GM19463 (cell line): ENCODE measurements around the gene PRELID3B.
A peak's percentile ranks its signal among the peaks of the same experiment; 100 is the strongest.

Experiments
- ATAC-seq: cut with Tn5 transposase; IDR thresholded peaks from one replicate; pipeline ENCODE4 v1.9.1; 2021; ENCODE audit warnings: mild to moderate bottlenecking, moderate library complexity; ENCODE audit not compliant: unreplicated experiment

Gene PRELID3B

GRCh38 chr20:59010995-59011873, 31.4 kb downstream of the PRELID3B start:
- no peak for ATAC-seq

DNA sequence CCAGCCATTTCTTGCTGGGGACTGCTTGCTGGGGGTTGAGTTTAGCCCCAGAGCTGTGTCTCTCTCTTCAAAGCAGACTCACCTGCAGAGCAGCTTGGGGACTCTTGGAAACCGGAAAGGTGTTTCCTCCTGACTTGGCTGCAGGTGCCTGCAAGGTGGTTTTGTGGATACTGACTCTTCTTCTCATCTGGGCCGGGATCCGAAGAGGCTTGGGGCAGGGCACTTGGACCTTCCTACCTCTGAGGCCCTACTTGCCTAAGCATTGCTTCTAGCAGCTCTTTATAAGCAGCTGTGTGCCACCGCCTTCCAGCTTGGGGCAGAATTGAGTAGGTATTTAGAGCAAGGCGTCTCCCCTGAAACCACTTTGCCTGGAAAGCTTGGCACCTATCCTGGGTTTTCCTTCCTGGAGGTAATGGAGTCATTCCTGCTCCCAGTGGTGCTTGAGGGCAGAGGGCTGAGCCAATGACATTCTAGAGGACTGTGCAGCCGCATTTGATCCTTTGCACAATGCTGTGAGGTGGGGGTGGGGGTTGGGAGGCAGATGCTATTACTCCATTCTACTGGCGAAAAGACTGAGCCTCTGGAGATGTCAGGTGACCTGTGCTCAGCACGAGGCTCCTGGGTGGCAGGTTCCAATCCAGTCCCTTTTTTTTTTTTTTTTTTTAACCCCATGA, 32.1 kb downstream of the PRELID3B start:
- ATAC-seq: no peak

DNA sequence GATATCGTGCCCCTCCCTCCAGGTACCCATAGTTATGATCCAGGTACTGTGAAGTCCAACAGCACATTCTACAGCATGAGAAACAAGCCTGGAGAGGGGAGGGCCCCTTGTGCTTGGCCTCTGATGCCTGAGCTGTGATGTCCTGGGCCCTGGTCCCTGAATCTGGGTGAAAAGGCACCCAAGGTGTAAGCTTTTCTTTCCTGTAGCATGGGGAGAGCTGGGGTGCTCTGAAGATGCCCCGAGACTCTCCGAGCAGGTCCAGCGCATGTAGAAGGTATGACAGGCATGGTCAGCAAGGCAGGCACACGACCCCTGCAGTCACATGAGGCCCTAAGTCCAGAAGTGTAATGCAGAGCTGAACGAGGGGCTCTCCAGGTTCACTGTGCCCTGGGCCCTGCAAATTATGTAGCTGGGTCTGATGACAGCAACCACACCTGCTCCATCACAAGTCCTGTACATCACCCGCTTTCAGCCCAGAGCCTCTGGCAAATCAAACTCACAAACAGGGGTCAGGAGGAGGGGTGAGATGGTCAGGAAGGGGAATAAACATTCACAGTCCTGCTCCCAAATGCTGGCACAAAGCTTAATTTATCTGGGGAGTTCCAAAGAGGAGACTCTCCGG, 33.8 kb downstream of the PRELID3B start:
- ATAC-seq: no peak

DNA sequence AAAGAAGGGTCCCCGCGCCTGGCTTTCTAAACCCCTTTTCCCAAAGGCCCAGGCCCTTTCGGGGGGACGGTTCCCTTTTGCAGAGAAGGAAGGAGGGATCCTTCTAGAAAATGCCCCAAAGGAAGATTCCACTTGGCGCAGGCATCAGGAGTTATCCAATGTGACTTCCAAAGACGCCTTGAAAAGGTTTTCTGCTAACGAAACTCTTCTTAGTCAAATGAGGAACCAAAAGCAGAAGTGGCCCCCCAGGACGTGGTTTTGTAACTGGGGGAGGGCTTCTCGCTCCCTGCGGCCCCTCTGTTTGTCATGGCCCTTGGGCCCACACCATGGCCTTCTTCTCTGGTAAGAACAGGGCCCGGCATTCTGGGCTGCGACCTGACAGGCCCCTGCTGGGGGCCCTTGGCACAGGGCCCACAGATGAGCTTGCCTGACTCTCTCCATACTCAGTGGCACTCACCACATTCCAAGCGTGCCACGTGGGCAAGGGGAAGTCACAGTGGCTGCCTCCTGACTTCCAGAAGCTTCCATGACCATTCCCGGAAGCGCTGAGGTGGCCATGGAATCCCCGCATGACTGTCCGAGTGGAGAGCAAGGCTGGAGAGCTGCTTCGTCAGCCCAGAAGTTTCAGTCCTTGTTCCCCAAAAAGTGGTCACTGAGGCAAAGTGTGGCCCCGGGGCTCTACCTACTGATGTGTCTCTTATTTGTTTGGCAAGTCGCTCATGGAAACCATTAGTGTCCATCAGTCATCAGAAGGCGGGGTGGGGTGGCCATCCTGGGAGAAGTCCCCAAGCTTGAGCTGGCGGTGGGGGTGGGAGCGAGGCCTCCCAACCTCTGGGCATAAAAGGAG, 34.7 kb downstream of the PRELID3B start:
- ATAC-seq: peak; percentile 27

DNA sequence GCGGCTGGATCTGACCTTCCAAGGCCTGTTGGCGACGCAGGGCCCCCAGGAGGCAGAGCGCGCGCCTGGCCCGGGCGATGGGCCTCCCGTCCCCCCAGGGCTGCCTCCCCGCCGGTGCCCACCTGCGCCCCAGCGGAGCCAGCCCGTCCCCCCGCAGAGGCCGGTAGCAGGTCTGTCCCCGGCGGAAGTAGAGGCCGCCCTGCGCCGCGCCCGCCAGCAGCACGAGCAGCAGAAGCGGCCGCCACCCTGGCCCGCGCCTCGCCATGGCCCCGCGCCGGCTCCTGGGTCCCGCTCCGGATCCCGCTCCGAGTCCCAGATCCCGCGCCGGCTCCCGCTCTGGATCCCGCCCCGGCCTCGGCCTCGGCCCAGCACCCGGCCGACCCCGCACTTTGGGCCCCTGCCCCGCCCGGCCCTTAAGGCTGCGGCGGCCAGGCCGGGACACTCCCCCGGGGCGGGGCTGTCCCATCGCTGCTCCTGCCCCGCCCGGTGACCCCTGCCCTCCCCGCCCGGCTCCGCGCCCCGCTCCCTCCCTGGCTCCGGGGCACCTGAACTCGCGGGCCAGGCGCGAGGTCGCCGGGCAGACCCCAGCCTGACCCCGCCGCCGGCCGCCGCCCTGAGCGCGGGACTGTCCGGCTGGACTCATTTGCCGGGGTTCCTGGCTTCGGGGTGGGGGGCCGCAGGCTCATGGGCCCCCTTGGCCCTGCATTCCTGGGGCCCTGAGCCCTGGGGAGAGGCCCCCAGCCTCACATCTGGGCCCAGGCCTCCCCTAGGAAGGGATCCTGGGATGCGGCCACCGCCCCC, 35.5 kb downstream of the PRELID3B start, which contains the start of gene CTSZ:
Gene CTSZ (minus strand): TSS at position 391 of the 801 bp plus-strand sequence. CDS start 126 bp downstream, at position 265.
- peak; percentile 23 for ATAC-seq

DNA sequence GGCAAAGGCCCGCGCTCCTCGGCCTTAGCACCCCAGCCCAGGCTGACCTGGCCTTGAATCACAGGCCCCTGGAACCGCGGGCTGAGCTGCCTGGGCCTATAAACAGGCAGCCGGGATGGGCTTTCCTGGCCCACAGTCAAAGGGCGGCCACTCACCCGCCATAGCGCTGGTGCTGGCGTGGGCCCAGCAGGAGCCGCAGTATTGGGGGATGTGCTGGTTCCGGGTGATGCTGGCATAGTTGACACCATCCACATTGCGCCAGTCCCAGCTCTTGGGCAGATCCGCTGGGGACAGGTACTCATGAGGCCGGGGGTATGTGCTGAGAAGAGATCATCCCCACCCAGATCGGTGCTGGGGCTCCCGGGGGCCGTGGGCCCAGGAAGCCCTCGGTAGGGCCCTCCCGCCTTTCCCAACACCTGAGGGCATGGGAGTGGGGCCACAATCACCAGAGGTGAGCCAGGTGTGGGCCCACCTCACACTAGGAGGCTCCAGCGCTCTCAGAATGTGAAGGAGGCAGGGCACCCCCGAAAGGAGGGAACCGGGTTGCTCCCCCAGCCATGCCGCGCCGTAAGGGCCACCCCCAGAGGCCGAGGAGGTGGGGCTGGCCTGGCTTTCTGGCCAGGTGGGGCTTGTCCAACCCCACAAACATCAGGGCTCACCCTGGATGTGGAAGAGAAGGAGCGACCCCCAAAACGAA, 36.3 kb downstream of the PRELID3B start:
- ATAC-seq: no peak

GRCh38 chr20:59005523-59006166, 36.9 kb downstream of the PRELID3B start:
- no peak for ATAC-seq

DNA sequence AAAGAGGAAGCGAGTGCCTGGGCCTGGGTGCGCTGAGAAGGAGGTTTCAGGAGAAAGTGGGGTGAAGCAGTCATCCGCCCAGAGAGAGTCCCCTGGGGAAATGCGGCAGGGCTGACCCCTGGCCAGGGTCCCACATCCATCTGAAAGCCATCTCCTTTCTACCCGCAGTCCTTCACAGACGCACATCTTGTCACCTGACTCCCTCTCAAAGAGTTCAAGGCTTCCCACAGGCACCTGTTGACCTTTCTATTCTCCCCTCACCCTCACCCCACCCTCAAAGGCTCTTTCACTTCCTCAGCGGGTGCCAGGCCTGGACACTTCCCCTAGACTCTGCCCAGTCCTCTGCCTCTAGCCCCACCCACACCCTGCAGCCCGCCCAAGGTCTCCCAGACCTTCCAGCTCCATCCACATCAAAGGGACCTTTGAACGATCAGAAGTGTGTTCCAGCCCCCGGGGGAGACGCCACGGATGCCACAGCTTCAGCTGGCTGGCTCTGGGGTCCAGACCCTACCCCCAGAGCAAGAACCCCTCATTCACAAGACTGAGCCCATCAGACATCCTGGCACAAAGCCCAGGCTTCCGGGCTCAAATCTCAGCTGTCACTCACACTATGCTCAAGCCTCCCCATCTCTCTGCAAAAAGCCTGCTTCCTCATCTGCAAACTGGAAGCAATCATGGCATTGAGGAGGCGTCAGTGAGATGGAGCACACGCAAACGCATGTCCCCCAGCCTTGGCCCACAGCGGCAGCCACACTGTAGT, 37.6 kb downstream of the PRELID3B start:
- peak; percentile 67 for ATAC-seq

DNA sequence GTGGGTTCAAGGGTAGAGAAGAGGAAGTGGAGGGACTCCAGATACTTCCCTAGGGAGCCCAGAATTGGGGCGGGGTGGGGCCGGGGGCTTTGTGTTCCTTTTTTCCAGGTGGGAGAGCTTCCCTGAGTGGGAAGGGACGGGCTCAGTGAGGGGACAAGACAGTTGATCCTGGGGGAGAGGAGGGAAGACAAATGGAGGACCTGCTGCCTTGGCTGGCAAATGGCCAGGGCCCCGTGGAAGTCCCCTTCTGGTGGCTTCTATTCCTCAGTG, 38.2 kb downstream of the PRELID3B start:
- no peak for ATAC-seq

GRCh38 chr20:59003836-59004492, 38.6 kb downstream of the PRELID3B start:
- no peak for ATAC-seq

DNA sequence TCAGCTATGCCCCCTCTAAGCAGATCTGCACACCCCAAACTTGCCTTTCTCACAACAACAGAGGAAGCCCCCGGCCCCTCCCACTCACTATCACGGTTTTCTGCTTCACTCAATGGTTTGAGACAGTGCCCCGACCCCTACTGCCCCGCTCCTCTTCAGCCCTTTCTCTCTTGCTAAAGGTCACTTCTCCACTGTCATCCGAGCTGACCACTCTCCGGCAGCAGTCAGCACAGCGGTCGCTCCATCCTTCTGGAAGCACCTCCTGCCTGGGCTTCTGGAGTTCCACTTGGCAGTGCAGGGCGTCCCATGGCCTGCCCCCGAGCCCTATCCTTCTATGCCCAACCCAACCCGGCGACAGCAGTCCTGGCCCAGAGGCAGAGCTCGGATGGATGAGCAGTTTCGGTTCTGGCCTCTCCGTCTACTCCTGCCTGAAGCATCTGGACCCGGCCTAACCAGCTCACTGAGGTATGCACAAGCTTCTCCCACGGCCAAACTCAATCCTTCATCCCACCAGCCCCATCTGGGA, 39.6 kb downstream of the PRELID3B start:
- ATAC-seq: no peak

- no peak for ATAC-seq
Observed at GRCh38 chr20:59002388-59002787, 40.2 kb downstream of the PRELID3B start.

GRCh38 chr20:59001449-59002171, 41.0 kb downstream of the PRELID3B start:
- no peak for ATAC-seq

DNA sequence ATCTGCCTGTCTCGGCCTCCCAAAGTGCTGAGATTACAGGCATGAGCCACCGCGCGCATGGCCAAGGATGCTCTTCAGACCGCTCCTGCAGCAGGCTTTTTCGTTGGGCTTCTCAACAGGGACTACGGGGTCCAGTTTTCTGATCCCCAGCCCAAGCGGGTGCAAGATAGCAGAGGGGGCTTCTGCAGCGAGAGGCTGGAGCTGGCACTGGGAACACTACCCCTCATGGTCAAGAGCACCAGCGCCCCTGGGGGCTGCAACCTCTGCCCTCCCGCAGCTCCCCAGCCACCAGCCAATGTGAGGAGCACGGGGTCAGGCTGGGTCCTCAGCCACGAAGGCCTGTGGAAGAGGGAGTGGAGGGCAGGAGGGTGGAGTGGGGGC, 41.5 kb downstream of the PRELID3B start:
- no peak for ATAC-seq

DNA sequence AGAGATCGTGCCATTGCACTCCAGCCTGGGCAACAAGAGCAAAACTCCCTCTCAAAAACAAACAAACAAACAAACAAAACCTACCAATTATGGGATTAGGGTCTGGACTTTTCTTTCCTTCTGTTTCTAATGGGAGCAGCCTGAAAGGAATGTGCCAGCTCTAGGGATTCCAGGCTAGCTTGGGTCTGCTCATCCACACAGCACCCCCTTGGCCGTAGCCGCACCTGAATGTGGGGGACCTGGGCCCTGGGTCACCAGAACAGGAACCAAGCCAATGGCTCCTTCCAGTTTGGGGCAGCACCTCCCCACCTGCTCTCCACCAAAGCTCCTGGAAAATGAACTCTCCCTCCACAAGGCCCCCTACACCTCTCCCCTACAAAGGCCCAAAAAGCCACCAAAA, 42.3 kb downstream of the PRELID3B start:
- ATAC-seq: no peak

DNA sequence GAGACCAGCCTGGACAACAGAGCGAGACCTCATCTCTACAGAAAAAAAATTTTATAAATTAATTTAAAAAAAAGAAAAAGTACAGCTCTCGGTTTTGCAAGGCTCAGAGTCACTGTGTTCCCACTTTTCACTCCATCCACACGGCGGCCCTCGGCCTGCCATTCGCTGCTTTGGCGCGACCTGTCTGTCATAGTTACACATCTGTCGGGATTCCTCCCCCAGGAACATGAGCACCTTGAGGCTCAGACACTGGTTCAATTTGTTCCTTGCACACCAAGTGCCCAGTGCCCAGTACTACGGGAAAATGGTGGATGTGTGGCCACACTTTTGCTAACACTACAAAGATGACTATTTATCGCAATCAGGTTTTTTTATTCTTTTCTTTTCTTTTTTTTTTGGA, 43.9 kb downstream of the PRELID3B start:
- ATAC-seq: no peak

DNA sequence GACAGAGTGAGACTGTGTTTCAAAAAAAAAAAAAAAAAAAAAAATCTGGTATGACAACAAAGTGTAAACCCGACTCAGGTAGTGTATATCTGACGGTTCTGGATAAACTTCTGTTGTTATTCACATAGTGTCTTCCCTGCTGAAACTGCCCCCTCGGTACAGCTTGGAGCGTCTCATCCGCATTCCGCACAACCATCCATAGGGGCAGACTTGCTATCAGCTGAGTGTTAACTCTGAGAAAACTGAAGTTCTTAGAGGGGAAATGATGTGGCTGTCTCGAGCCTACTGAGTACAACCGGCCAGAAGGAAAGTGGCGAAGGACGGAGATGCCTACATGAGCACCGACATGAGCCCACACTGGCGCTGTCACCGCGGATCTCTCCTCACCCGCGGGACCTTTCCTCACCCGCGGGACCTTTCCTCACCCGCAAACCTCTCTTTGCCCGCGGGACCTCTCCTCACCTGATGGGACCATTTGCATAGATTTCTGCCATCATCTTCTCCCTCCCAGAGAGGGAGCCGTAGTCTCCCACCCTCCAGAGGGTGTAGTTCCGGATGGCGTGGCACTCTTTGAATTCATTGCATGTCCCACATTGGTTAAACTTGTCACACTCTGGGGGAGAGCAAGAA, 45.3 kb downstream of the PRELID3B start:
- ATAC-seq: no peak
